PC-3 (cell line): Measurements from ENCODE around the gene HOXD11. TPM values are rescaled to one million over a fixed set of nuclear protein-coding genes. Genes with fewer than 3 reads are reported as not detected.

Experiments
- ATAC-seq: fragments of 200-7000 bp; cut with Tn5 transposase; 2 replicates; pipeline ENCODE4 v1.9.1; 2020; ENCODE audit warnings: mild to moderate bottlenecking, moderate library complexity
- BruUV-seq: library from RNA; stranded (reverse); fragments of 400-500 nt; replicated peaks from 2 replicates; lab custom pipeline; 2021; lab: Mats Ljungman, UMichigan
- CTCF ChIA-PET: fragments of 300-600 bp; sonication (Branson Sonifier 250); formaldehyde crosslinking; loops from one replicate; lab custom pipeline; 2022; ENCODE audit warnings: antibody characterized with exemption; lab: Charles Lee
- POLR2A ChIA-PET: fragments of 300-600 bp; sonication (Branson Sonifier 250); formaldehyde crosslinking; loops from one replicate; lab custom pipeline; 2022; ENCODE audit warnings: antibody characterized with exemption; ENCODE audit not compliant: unreplicated experiment; lab: Charles Lee
- DNase-seq: peaks from one replicate; pipeline ENCODE4 v3.0.0-alpha.2; 2015
- H2AFZ ChIP-seq: fragments of 300-600 bp; sonication (generic); 2 replicates; pipeline ENCODE4 v1.6.0; 2016; ENCODE audit warnings: antibody characterized with exemption, low read length
- H3F3A ChIP-seq: fragments of 300-600 bp; sonication (generic); one replicate; pipeline ENCODE4 v1.6.0; 2017; ENCODE audit warnings: antibody characterized with exemption, low read length, control low read depth, mild to moderate bottlenecking; ENCODE audit not compliant: unreplicated experiment
- H3K27ac ChIP-seq: fragments of 300-600 bp; sonication (generic); 2 replicates; pipeline ENCODE4 v1.5.1; 2016; ENCODE audit warnings: mild to moderate bottlenecking, low read length
- H3K27me3 ChIP-seq: fragments of 300-600 bp; sonication (generic); 2 replicates; pipeline ENCODE4 v1.6.1; 2016; ENCODE audit warnings: low read length, mixed read lengths
- H3K36me3 ChIP-seq: fragments of 300-600 bp; sonication (generic); 2 replicates; pipeline ENCODE4 v1.6.1; 2016; ENCODE audit warnings: low read depth, mixed run types, low read length, mixed read lengths
- H3K4me1 ChIP-seq: fragments of 300-600 bp; sonication (generic); 2 replicates; pipeline ENCODE4 v1.5.1; 2016; ENCODE audit warnings: low read length; ENCODE audit not compliant: insufficient read depth
- H3K4me2 ChIP-seq: fragments of 300-600 bp; sonication (generic); 2 replicates; pipeline ENCODE4 v1.6.0; 2016; ENCODE audit warnings: low read length
- H3K4me3 ChIP-seq: fragments of 300-600 bp; sonication (generic); 2 replicates; pipeline ENCODE4 v1.5.1; 2016; ENCODE audit warnings: mild to moderate bottlenecking, low read length, mixed read lengths
- H3K79me2 ChIP-seq: fragments of 300-600 bp; sonication (generic); 2 replicates; pipeline ENCODE4 v1.6.1; 2017; ENCODE audit warnings: low read length, mixed read lengths
- H3K9ac ChIP-seq: fragments of 300-600 bp; sonication (generic); 2 replicates; pipeline ENCODE4 v1.6.0; 2016; ENCODE audit warnings: mild to moderate bottlenecking, low read length
- H3K9me2 ChIP-seq: fragments of 300-600 bp; sonication (generic); replicated peaks from 2 replicates; pipeline ENCODE4 v1.6.1; 2016; ENCODE audit warnings: mixed run types, low read length, mixed read lengths
- H3K9me3 ChIP-seq: fragments of 300-600 bp; sonication (generic); 2 replicates; pipeline ENCODE4 v1.6.1; 2016; ENCODE audit warnings: low read length, mixed read lengths
- H4K20me1 ChIP-seq: fragments of 300-600 bp; sonication (generic); 2 replicates; pipeline ENCODE4 v1.6.1; 2016; ENCODE audit warnings: low read length, mixed read lengths
- EZH2 ChIP-seq: fragments of 300-600 bp; sonication (generic); IDR thresholded peaks from one replicate; pipeline ENCODE4 v1.6.1; 2017; ENCODE audit warnings: antibody characterized with exemption, mild to moderate bottlenecking, low read length; ENCODE audit not compliant: unreplicated experiment
- EZH2phosphoT487 ChIP-seq: fragments of 300-600 bp; sonication (generic); IDR thresholded peaks from 2 replicates; pipeline ENCODE4 v1.6.1; 2018; ENCODE audit warnings: mild to moderate bottlenecking, antibody characterized with exemption, low read length, borderline replicate concordance
- intact Hi-C: fragments of 100-400 bp; cut with micrococcal nuclease; formaldehyde crosslinking; loops from 2 replicates; pipeline ENCODE4 v1.9.0; 2023
- total RNA-seq: library from RNA; depleted of rRNA; stranded (reverse); fragments of >200 nt; gene quantifications from 2 replicates; pipeline ENCODE4 v1.2.3, GENCODE V29; 2014
- TF ChIP-seq, protein P1 (sequence below): fragments of 300-600 bp; sonication (generic); conservative IDR thresholded peaks from 2 replicates; pipeline ENCODE4 v1.5.1; 2017; ENCODE audit warnings: antibody characterized with exemption, low read depth, mild to moderate bottlenecking, low read length

Gene HOXD11
- total RNA-seq, 1 experiment from 2014 or later = not detected

DNA sequence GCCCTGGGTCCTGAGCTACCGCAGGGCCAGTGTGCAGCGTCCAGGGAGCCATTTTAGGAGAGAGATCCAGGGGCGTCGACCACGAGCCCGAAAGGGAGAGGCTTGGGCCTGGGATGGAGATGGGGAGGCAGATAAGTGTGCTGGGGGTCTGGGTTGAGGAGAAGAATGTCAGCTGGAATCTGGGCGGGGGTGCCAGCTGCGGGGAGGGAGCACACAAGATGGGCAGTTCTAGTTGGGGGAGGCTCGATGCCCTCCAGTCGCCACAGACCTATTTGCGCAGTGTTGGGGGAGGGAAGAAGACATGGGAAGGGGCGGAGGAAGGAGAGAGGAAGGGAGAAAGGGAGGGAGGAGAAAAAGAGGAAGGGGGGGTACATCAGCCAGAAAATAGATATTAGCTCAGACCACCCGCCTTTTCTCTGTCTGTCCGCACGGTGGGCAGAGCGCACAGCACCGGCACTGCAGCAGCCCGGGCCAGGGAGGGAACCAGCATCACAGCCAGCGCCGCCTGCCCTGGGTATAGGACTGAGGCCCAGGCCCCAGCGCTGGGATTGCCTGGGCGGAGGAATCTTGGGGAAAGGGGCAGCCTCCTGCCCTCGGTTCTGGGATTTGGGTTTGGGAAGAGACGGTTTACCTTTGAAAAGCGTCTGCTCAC is 1.9 kb upstream of the HOXD11 start:
- H4K20me1 ChIP-seq = no peaks in the 10 kb centered on the region
- no peak overlapping the region for H3K4me2 ChIP-seq
- H3K4me1 ChIP-seq = peaks cover 10% of the 10 kb centered on the region
- H3K27ac ChIP-seq = no peak overlapping the region
- no TSS peak for BruUV-seq
- ChIA-PET CTCF (no interaction called here), POLR2A (no interaction called here)
- H2AFZ ChIP-seq = no peak overlapping the region
- no peaks in the 10 kb centered on the region for H3K79me2 ChIP-seq
- no peak for ATAC-seq
- no peaks in the 10 kb centered on the region for H3K9me3 ChIP-seq
- no peaks in the 10 kb centered on the region for H3F3A ChIP-seq
- no peaks in the 10 kb centered on the region for H3K36me3 ChIP-seq
- no peak for DNase-seq
- H3K9me2 ChIP-seq = no peaks in the 10 kb centered on the region
- H3K9ac ChIP-seq = no peak overlapping the region
- no peak overlapping the region for H3K4me3 ChIP-seq
- peaks cover 19% of the 10 kb centered on the region for H3K27me3 ChIP-seq
- intact Hi-C loops = no loop called here
- TF ChIP-seq, protein P1, sequence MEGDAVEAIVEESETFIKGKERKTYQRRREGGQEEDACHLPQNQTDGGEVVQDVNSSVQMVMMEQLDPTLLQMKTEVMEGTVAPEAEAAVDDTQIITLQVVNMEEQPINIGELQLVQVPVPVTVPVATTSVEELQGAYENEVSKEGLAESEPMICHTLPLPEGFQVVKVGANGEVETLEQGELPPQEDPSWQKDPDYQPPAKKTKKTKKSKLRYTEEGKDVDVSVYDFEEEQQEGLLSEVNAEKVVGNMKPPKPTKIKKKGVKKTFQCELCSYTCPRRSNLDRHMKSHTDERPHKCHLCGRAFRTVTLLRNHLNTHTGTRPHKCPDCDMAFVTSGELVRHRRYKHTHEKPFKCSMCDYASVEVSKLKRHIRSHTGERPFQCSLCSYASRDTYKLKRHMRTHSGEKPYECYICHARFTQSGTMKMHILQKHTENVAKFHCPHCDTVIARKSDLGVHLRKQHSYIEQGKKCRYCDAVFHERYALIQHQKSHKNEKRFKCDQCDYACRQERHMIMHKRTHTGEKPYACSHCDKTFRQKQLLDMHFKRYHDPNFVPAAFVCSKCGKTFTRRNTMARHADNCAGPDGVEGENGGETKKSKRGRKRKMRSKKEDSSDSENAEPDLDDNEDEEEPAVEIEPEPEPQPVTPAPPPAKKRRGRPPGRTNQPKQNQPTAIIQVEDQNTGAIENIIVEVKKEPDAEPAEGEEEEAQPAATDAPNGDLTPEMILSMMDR = no peak
- TF ChIP-seq EZH2phosphoT487 = no peak

DNA sequence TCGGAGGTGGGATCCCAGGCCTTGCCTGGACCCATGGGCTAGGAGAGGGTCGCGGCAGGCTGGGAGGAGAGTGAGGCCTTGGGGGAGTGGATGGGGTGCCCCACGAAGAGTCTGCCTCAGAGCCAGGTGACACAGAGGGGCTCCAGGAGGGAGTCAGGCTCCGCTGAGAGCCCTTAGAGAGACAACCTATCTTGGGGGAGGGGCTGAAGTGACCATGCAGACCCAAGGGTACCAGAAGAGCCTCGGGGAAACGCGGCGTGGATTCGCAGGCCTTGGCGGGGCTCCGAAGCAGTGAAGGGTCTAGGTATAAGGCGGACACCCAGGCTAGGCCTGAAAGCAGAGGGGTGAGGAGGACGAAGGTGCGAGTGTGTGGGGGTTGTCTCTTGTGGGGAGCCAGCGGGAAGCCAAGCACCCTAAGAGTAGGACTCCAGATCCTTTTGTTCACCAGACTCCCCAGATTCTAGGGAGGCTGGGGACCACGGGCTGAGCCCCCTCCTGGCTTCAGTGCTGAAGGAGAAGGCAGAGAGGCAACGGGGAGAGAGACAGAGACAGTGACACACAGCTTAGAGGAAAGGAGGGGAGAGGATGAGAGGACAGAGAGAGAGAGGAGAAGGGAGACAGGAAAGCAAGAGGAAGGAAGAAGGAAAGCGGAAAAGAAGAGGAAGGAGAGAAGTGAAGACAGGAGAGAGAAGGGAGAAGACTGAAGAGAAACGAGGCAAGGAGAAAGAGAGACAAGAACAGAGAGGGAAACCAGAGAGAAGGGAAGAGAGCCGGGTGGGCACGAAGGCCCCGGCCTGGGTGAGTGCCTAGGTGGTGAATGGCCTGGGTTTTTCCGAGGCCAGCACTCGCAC is 1.1 kb upstream of the HOXD11 start:
- peak overlapping the region; percentile 59; the same call in 1 of the 2 replicates for H2AFZ ChIP-seq
- CTCF ChIA-PET = no interaction called here
- H3K27me3 ChIP-seq = peaks cover 20% of the 10 kb centered on the region
- no peaks in the 10 kb centered on the region for H3F3A ChIP-seq
- ATAC-seq (peak; percentile 9), DNase-seq (no peak)
- peak overlapping the region; percentile 80 for H3K4me2 ChIP-seq
- H3K4me1 ChIP-seq = peaks cover 10% of the 10 kb centered on the region
- H3K9me3 ChIP-seq = no peaks in the 10 kb centered on the region
- BruUV-seq = no TSS peak
- H4K20me1 ChIP-seq = no peaks in the 10 kb centered on the region
- H3K9ac ChIP-seq = no peak overlapping the region
- no peaks in the 10 kb centered on the region for H3K79me2 ChIP-seq
- intact Hi-C loops = no loop called here
- peak overlapping the region; percentile 61 for H3K4me3 ChIP-seq
- no peak overlapping the region for H3K27ac ChIP-seq
- POLR2A ChIA-PET = no interaction called here
- TF ChIP-seq, protein P1 = no peak
- TF ChIP-seq EZH2phosphoT487 = no peak
- no peak for TF ChIP-seq EZH2
- no peaks in the 10 kb centered on the region for H3K9me2 ChIP-seq
- no peaks in the 10 kb centered on the region for H3K36me3 ChIP-seq
